Loucy (cell line): Measurements from ENCODE around the gene CTAGE4.
"Not testable (repeated sequence)": the region's sequence is repeated elsewhere in the genome, so short reads cannot be mapped to it uniquely, and the experiment has no call there.

Source experiments
- H2AFZ ChIP-seq: fragments of 200-600 bp; sonication (generic); 2 replicates; pipeline ENCODE4 v1.6.0; 2016; ENCODE audit warnings: antibody characterized with exemption, mild to moderate bottlenecking, low read length, moderate library complexity
- H3F3A ChIP-seq: fragments of 200-600 bp; 2 replicates; pipeline ENCODE4 v1.6.0; 2016; ENCODE audit warnings: antibody characterized with exemption, low read depth, mild to moderate bottlenecking
- H3K27me3 ChIP-seq: fragments of 200-600 bp; sonication (generic); 2 replicates; pipeline ENCODE4 v1.6.1; 2014; ENCODE audit warnings: low read length, mild to moderate bottlenecking; ENCODE audit not compliant: insufficient read depth, poor library complexity, severe bottlenecking
- H3K36me3 ChIP-seq: fragments of 200-600 bp; sonication (generic); 2 replicates; pipeline ENCODE4 v1.6.1; 2016; ENCODE audit warnings: low read length; ENCODE audit not compliant: insufficient read depth
- H3K4me1 ChIP-seq: fragments of 200-600 bp; sonication (generic); 2 replicates; pipeline ENCODE4 v1.5.1; 2014; ENCODE audit warnings: low read length, mild to moderate bottlenecking; ENCODE audit not compliant: insufficient read depth, poor library complexity, severe bottlenecking
- H3K4me2 ChIP-seq: fragments of 200-600 bp; sonication (generic); 2 replicates; pipeline ENCODE4 v1.6.0; 2014; ENCODE audit warnings: antibody characterized with exemption, low read length, low read depth, mild to moderate bottlenecking; ENCODE audit not compliant: poor library complexity, severe bottlenecking
- H3K4me3 ChIP-seq: fragments of 200-600 bp; sonication (generic); 2 replicates; pipeline ENCODE4 v1.5.1; 2014; ENCODE audit warnings: low read length, mild to moderate bottlenecking, mixed read lengths; ENCODE audit not compliant: poor library complexity, severe bottlenecking
- H3K79me2 ChIP-seq: fragments of 200-600 bp; sonication (generic); 2 replicates; pipeline ENCODE4 v1.6.1; 2014; ENCODE audit warnings: low read length; ENCODE audit not compliant: insufficient read depth
- H3K9ac ChIP-seq: fragments of 200-600 bp; sonication (generic); 2 replicates; pipeline ENCODE4 v1.6.0; 2014; ENCODE audit warnings: mild to moderate bottlenecking, low read depth, low read length, moderate library complexity; ENCODE audit not compliant: poor library complexity, severe bottlenecking
- H3K9me2 ChIP-seq: fragments of 200-600 bp; sonication (generic); replicated peaks from 2 replicates; pipeline ENCODE4 v1.6.1; 2016; ENCODE audit warnings: low read depth, low read length, mixed read lengths
- H3K9me3 ChIP-seq: fragments of 200-600 bp; sonication (generic); 2 replicates; pipeline ENCODE4 v1.6.1; 2014; ENCODE audit warnings: mild to moderate bottlenecking, antibody characterized with exemption, low read length, low read depth; ENCODE audit not compliant: insufficient read depth
- H4K20me1 ChIP-seq: fragments of 200-600 bp; sonication (generic); 2 replicates; pipeline ENCODE4 v1.6.0; 2014; ENCODE audit warnings: antibody characterized with exemption, low read length, mild to moderate bottlenecking; ENCODE audit not compliant: insufficient read depth, poor library complexity, severe bottlenecking
- CTCF ChIP-seq: fragments of 200-600 bp; sonication (generic); conservative IDR thresholded peaks from 2 replicates; pipeline ENCODE4 v1.5.1; 2014; ENCODE audit warnings: mild to moderate bottlenecking, antibody characterized with exemption, low read length
- EZH2phosphoT487 ChIP-seq: fragments of 200-600 bp; IDR thresholded peaks from 2 replicates; pipeline ENCODE4 v1.6.1; 2018; ENCODE audit warnings: antibody characterized with exemption, mild to moderate bottlenecking, moderate library complexity, borderline replicate concordance

Gene CTAGE4

GRCh38 chr7:144183166-144183565 lies at the start of gene CTAGE4:
Gene CTAGE4 (plus strand): TSS chr7:144183466. CDS start chr7:144183504, 38 bp downstream.
- H3K9me3 ChIP-seq, H3K9me2 ChIP-seq, H4K20me1 ChIP-seq, H3K36me3 ChIP-seq, H3K27me3 ChIP-seq, H3K4me1 ChIP-seq, H3K4me3 ChIP-seq, H3K9ac ChIP-seq, H2AFZ ChIP-seq, H3F3A ChIP-seq, H3K4me2 ChIP-seq, H3K79me2 ChIP-seq: not testable (repeated sequence)

GRCh38 chr7:144134116-144134515 lies 49.1 kb upstream of the CTAGE4 start:
- H3K4me2 ChIP-seq, result no peak overlapping the region
- no peaks in the 10 kb centered on the region for H4K20me1 ChIP-seq
- no peaks in the 10 kb centered on the region for H3K79me2 ChIP-seq
- H3F3A ChIP-seq, result no peaks in the 10 kb centered on the region
- no peak for TF ChIP-seq EZH2phosphoT487
- no peak for TF ChIP-seq CTCF
- no peaks in the 10 kb centered on the region for H3K36me3 ChIP-seq
- H3K4me3 ChIP-seq, result no peak overlapping the region
- H3K4me1 ChIP-seq, result no peaks in the 10 kb centered on the region
- no peaks in the 10 kb centered on the region for H3K9me3 ChIP-seq
- H3K27me3 ChIP-seq, result no peaks in the 10 kb centered on the region
- H3K9ac ChIP-seq, result no peak overlapping the region
- no peak overlapping the region for H2AFZ ChIP-seq
- no peaks in the 10 kb centered on the region for H3K9me2 ChIP-seq

- Histone ChIP-seq H3K27me3 (no peaks in the 10 kb centered on the region), H3K4me2 (no peak overlapping the region), H3K9ac (no peak overlapping the region), H3K36me3 (no peaks in the 10 kb centered on the region), H4K20me1 (no peaks in the 10 kb centered on the region), H3K79me2 (no peaks in the 10 kb centered on the region), H2AFZ (no peak overlapping the region), H3K4me3 (no peak overlapping the region), H3F3A (no peaks in the 10 kb centered on the region), H3K9me2 (no peaks in the 10 kb centered on the region), H3K4me1 (no peaks in the 10 kb centered on the region), H3K9me3 (no peaks in the 10 kb centered on the region)
- TF ChIP-seq EZH2phosphoT487 (no peak), CTCF (no peak)
These were observed 45.8 kb upstream of the CTAGE4 start for GRCh38 chr7:144137501-144137900.

GRCh38 chr7:144142187-144142586 lies 41.1 kb upstream of the CTAGE4 start:
- no peak for TF ChIP-seq EZH2phosphoT487
- TF ChIP-seq CTCF, result no peak
- no peak overlapping the region for H3K4me3 ChIP-seq
- H3K4me1 ChIP-seq, result no peaks in the 10 kb centered on the region
- no peaks in the 10 kb centered on the region for H3F3A ChIP-seq
- H2AFZ ChIP-seq, result no peak overlapping the region
- H3K9me2 ChIP-seq, result no peaks in the 10 kb centered on the region
- H4K20me1 ChIP-seq, result no peaks in the 10 kb centered on the region
- H3K36me3 ChIP-seq, result no peaks in the 10 kb centered on the region
- H3K4me2 ChIP-seq, result no peak overlapping the region
- no peaks in the 10 kb centered on the region for H3K9me3 ChIP-seq
- no peaks in the 10 kb centered on the region for H3K27me3 ChIP-seq
- H3K9ac ChIP-seq, result no peak overlapping the region
- no peaks in the 10 kb centered on the region for H3K79me2 ChIP-seq
